Limb (tissue), 2 donors: ENCODE results near the gene ELF5.

Source experiments
- DNase-seq, 2 donors: peaks; one replicate each; pipeline ENCODE4 v3.0.0-alpha.2; 2016; ENCODE audit errors: extremely low spot score in 2 of 2

The ELF5 gene

DNA sequence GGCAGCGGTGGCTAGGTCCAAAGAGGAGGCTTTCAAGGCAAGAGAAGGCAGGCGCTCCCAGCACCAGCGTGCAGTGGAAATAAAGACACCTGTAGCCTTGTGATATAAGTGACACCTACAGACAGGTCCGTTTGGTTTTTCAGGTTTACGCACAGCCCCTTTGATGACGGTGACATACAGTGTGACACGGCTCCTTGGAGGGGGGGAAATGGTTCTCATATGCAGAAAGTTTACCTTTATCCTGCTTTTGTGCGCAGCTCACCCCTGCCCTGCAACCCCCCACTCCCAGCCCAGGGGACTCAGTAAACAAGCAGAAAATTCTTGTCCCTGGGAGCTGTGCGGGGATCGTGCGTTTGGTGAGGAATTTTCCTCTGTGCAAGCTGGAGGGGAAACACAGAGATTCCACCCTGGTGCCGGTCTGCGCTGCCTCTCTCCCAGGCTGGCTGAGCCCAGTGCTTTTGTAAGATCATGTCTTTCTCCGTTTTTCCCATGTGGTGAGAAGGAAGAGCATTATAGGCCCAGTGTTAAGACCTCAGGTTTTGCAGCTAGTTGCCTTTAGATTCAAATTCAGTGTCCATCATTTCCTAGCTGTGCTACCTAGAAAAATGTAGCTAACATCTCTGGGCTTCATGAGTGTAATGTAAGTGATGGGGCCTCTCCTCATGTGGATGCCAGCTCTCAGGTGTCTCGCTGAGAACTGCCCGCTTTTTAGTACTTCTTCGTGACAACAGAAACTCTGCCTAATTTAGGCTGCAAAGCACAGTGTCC is at the start of gene ELF5:
ELF5 (minus strand) TSS at position 113 of the 768 bp plus-strand sequence. CDS start 8,045 bp downstream, outside the sequence.
- DNase-seq = no peak

GRCh38 chr11:34562976-34563375 is 49.4 kb upstream of the ELF5 start:
- no peak for DNase-seq

DNA sequence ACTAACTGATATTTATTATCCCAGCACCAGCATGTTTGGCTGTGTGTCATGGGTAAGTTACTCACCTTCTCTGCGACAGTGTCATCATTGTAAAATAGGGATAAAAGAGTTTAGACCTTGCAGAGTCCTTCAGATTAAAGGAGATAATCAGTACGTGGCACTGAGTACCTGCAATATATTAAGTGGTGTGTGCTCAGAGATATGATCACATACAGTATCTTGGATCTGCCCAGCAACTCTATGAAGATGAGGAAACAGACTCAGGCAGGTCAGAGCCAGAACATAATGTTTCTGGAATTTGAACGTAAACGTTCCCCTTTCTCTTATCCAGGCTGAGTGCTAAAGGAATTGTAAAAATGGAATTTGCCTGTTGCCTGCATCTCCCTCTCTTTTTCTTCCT is 46.9 kb upstream of the ELF5 start:
- DNase-seq = no peak

DNA sequence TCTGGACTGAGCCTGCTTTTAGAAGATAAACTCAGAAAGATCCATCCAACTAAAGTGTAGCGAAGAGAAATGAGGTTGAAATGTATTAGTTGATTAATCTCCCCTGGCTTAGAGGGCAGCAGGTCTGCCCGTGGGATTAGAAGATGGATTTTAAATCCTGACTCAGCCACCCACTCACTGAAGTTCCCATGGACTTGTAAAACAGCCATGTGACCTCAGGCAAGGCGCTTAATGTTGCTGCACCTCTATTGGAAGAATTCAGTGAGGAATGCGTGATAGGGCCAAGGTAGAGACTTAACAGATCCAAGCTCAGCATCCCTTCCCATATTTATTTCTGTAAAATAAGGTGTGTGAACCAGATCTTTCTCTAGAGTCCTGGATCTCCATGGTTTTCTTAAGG is 45.1 kb upstream of the ELF5 start:
- DNase-seq = no peak

GRCh38 chr11:34558211-34558610 is 44.6 kb upstream of the ELF5 start:
- DNase-seq = no peak

DNA sequence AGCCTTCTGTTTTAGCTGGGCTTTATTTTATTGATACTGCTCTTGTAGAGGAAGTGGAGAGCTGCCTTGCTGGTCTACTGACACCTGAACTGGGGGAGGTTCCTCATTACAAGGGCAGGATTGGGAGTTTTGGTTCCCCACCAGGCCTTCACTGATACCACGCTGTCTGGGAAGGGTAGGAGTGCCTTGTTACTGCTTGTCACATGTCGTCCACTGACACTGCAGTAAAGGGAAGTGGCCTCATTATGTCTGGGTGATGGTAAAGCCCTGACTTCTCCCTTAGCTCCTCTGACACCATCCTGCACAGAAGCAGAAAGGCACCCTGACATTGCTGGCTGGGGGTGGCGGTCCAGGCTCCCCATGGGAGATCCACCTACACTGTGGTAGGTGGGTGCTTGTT is 38.7 kb upstream of the ELF5 start:
- DNase-seq = no peak

GRCh38 chr11:34549271-34549670 is 35.7 kb upstream of the ELF5 start:
- DNase-seq = no peak

DNA sequence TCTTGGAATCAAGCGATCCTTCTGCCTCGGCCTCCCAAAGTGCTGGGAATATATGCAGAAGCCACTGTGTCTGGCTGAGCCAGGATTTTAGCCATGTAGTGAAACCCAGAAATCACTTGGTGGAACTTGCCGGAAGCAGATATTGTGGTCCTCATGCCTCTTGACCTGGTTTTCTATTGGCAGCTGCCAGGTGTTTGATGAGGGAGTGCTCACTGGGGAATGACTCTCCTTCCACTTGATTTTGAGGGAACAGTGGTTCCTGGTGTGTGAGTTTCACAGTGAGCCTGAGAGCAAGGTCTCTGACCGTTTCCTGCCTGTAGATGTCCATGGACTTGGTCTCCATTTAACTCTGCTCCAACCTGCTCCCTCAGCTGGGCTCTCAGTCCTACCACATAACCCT is 34.7 kb upstream of the ELF5 start:
- no peak for DNase-seq

GRCh38 chr11:34546511-34547209 is 33.1 kb upstream of the ELF5 start:
- no peak for DNase-seq

DNA sequence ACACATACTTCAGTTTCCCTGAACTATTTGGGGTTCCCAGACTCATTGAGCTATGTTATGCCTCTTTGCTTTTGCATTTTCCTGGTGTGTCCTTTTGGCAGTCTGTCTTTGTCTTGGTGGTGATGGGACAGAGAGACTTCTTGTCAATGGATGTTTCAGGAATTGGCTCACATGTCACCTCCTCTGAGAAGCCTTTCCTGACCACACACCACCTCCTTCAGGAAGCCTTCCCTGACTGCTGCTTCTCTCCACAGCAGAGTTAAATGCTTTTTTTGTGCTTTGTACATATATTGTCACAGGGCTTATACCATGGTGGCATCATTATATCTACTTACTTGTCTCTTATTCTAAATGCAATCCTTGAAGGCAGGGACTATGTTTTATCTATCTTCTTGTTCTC is 28.5 kb upstream of the ELF5 start:
- DNase-seq = no peak

DNA sequence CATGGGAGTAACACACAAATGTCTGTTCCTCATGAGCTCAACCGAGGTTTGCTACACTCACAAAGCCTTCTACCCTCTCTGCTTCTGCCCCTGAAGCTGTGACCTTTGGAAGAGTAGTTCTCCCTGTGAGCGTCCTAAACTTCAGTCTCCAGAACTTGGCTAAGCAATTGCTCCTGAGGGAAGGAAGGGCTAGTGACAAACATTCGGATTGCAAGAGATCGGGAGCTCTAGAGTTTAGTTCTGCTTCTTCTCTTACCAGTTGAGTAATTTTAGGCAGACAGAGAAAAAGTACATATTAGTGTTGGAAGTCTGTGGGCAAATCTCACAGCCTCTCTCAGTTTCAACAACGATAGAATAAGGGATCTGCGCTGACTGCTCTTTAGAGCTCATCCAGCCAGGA is 27.3 kb upstream of the ELF5 start:
- DNase-seq = no peak

DNA sequence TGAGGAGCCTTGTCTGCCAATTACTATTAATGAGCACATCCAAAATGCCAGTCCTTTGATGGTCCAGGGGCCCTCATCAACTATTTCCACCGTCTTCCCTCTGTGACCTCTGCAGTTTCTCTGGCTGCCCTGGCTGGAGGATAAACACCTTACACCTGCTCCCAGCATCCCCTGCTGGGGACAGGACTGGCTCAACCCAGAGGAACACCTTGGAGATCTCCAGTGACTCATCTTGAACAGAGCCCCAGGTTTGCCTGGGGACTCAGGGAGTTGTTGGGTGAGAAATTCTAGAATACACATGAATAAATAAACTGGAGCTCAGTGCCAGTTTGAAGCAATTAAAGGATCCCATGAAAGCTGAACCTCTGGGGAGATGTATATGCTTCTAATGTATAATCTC is 24.0 kb upstream of the ELF5 start:
- no peak for DNase-seq

- no peak for DNase-seq
Measured at GRCh38 chr11:34536056-34536455, 22.5 kb upstream of the ELF5 start.

DNA sequence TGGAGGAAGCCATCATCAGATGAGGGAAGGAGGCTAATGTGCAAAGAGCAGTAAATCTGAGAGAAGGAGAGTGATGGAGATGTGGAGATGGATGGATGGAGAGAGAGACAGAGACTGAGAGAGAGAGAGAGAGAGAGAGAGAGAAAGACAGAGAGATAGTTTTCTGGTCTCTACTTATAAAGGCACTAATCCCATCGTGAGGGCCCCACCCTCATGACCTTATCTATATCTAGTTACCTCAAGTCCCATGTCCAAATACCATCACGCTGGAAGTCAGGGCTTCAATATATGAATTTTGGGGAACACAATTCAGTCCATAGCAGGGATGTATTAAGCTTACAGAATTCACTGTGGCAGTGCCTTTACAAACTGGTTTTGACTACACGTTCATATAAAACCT is 21.2 kb upstream of the ELF5 start:
- DNase-seq = no peak

DNA sequence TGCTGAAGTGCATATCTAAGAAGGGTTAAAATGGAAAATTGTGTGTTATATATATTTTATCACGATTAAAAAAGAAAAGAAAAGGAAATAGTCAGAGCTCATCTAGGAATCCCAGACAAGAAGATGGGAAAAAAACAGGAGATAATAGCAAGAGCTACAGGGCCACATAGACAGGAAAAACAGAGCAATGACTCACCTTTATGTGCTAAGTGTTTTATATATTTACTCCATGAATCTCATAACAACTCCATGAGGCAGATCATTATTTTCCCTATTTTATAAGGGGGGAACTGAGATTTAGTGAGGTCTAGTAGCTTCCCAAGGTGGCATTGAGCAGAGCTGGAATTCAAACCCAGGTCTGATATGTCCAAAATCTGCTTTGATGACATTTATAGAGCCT is 18.1 kb upstream of the ELF5 start:
- no peak for DNase-seq

- no peak for DNase-seq
Measured at GRCh38 chr11:34530545-34531234, 17.1 kb upstream of the ELF5 start.

DNA sequence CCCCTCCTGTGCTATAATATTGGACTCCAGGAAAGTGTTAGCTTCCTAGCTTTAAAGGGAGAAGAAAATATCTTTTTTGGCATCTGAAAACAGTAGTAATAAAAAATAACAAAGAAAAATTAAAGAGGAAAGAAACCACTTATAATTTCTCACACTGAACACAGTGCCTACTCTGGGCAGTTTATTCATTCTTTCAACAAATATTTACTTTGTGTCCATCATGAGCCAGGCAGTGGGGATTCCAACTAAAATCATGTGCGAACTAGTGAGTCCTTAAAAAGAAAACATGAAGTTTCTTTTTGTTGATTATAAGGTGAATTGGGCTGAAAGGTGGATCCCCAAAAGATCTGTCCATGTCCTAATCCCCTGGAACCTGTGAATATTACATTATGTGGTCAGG is 16.0 kb upstream of the ELF5 start:
- no peak for DNase-seq

DNA sequence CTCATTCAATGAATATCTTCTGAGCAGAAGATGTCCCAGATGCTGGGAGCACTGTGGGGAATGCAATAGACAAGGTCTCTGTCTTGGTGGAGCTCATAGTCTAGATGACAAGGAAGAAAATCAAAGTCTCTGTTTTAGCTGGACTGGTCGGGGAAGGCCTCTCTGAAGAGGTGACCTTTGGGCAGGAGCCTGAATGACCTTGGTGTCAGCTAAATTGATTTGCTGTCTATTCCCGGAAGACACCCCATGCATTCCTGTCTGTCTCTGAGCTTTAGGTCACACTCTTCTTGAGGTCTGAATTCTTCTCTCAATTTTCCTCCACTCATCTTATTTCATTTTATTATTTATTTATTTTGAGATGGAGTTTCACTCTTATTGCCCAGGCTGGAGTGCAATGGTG is 14.5 kb upstream of the ELF5 start:
- DNase-seq = no peak

DNA sequence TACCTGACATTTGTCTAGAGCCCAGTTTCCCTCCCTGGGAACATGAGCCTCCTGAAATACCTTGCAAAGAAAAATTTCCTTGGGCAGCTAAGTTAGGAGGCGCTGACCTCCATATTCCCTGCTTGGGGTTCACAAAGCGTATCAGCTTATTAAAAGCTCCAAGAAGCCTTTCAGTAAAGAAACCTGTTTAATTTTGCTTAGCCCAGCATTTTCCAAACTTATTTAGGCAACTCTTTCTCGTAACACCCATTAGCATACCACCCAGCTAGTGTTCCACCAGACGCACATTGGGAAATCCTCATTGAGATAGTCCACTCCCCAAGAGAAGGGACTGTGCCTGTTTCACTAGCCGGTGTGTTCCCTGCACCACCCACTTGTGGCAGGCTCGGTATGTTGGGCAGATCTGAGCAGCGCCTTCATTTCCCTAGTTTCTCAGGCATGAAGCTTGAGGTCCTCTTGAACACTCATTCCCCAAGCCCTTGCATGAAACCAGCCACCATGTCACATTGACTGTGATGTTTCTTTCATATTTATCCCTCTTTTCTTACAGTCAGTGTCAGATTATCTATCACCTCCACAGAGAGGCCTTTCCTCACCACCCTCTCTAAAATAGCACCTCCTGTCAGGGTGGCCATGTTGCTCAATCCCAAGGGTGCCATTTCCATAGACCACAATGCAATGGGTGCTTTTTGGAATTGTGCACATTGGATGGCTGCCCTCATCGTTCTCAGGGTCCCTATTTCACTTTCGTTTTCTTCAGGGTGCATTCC is 12.5 kb upstream of the ELF5 start:
- DNase-seq = no peak

GRCh38 chr11:34525098-34525497 is 11.5 kb upstream of the ELF5 start:
- no peak for DNase-seq

DNA sequence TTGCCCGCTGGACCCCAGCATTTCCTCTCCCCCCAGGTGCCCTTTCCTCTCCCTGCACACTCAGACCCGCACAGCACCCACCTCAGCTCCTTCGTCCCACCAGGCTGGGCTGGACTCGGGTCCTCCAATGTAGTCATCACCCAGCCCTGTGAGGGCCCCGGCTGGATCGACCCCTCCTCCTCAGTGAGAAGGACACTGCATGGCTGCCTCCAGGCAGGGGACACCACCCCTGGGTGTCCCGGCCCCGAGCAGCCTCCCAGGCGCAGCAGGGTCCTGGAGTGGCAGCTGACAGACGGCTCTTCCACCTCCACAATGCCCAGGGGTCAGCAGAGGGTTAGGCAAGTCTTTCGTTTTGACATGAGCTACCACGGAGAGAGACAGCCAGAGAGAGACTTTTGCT is 11.1 kb upstream of the ELF5 start:
- no peak for DNase-seq

- no peak for DNase-seq
Measured at GRCh38 chr11:34523053-34523452, 9.5 kb upstream of the ELF5 start.
